H1 (cell line): Measurements from ENCODE around the gene OR2T5. TPM values are rescaled to one million over a fixed set of nuclear protein-coding genes. Genes with fewer than 3 reads are reported as not detected.
"Not testable (repeated sequence)": the region's sequence is repeated elsewhere in the genome, so short reads cannot be mapped to it uniquely, and the experiment has no call there.

Experiments
- CTCF ChIA-PET: fragments of 300-600 bp; sonication (Branson Sonifier 250); formaldehyde crosslinking; loops from one replicate; lab custom pipeline; 2021; ENCODE audit not compliant: partially characterized antibody; lab: Charles Lee
- POLR2A ChIA-PET: fragments of 300-600 bp; sonication (Branson Sonifier 250); formaldehyde crosslinking; loops from one replicate; lab custom pipeline; 2021; ENCODE audit warnings: inconsistent platforms; ENCODE audit not compliant: partially characterized antibody; lab: Charles Lee
- DNase-seq, 2 experiments: peaks; one replicate each; pipeline versions ENCODE4 v3.0.0 to v3.0.0-alpha.2; 2010 to 2022; ENCODE audit warnings: low spot score in 2 of 2, low read depth in 1 of 2, mixed read lengths in 1 of 2
- FAIRE-seq: peaks from 2 replicates; lab custom pipeline; 2011; peaks lifted over from hg19 to GRCh38; lab: Jason Lieb, UNC
- H2AFZ ChIP-seq: 2 replicates; pipeline ENCODE4 v1.8.1; 2012; ENCODE audit warnings: low read length, inconsistent platforms
- H2AK5ac ChIP-seq: 2 replicates; pipeline ENCODE4 v1.6.1; 2013; ENCODE audit warnings: low read depth, low read length
- H2BK120ac ChIP-seq: replicated peaks from 2 replicates; pipeline ENCODE3; 2013; ENCODE audit warnings: low read depth, low read length, inconsistent platforms
- H2BK12ac ChIP-seq: 2 replicates; pipeline ENCODE4 v1.6.1; 2013; ENCODE audit warnings: low read depth, low read length
- H2BK15ac ChIP-seq: 2 replicates; pipeline ENCODE4 v1.6.1; 2013; ENCODE audit warnings: low read length
- H2BK20ac ChIP-seq: 2 replicates; pipeline ENCODE4 v1.6.1; 2013; ENCODE audit warnings: low read length
- H2BK5ac ChIP-seq: 2 replicates; pipeline ENCODE4 v1.6.1; 2013; ENCODE audit warnings: low read depth, low read length
- H3K14ac ChIP-seq: 2 replicates; pipeline ENCODE4 v1.6.1; 2013; ENCODE audit warnings: inconsistent platforms; ENCODE audit not compliant: insufficient read length
- H3K18ac ChIP-seq: 2 replicates; pipeline ENCODE4 v1.6.1; 2013; ENCODE audit warnings: low read length; ENCODE audit errors: extremely low read depth
- H3K23ac ChIP-seq: 2 replicates; pipeline ENCODE4 v1.6.1; 2013; ENCODE audit warnings: inconsistent platforms; ENCODE audit not compliant: insufficient read length
- H3K23me2 ChIP-seq: 2 replicates; pipeline ENCODE4 v1.6.1; 2013; ENCODE audit warnings: low read depth, low read length
- H3K27ac ChIP-seq: 2 replicates; pipeline ENCODE4 v1.6.1; 2011; ENCODE audit warnings: low read depth, low read length, inconsistent platforms
- H3K27me3 ChIP-seq, 4 experiments: replicated peaks in 1 of 4; 1 replicate in 1 of 4; 2 replicates in 3 of 4; pipeline versions ENCODE4 v1.6.1 to v1.8.1; 2011 to 2013; ENCODE audit warnings: low read length in 3 of 4, mild to moderate bottlenecking in 3 of 4, inconsistent platforms in 2 of 4, mixed read lengths in 2 of 4, moderate library complexity in 1 of 4; ENCODE audit not compliant: control insufficient read depth in 3 of 4, insufficient read depth in 3 of 4; ENCODE audit errors: extremely low read depth in 1 of 4
- H3K36me3 ChIP-seq, 4 experiments: 2 replicates each; pipeline versions ENCODE4 v1.6.1 to v1.8.1; 2011 to 2013; ENCODE audit warnings: mild to moderate bottlenecking in 4 of 4, low read length in 3 of 4, moderate library complexity in 2 of 4, control low read depth in 1 of 4, inconsistent platforms in 1 of 4; ENCODE audit not compliant: insufficient read depth in 4 of 4, control insufficient read depth in 2 of 4
- H3K4ac ChIP-seq: replicated peaks from 2 replicates; pipeline ENCODE3; 2013; ENCODE audit warnings: low read length, low read depth, mixed read lengths, inconsistent platforms; ENCODE audit not compliant: insufficient read length
- H3K4me1 ChIP-seq, 4 experiments: replicated peaks in 1 of 4; 1 replicate in 1 of 4; 2 replicates in 3 of 4; pipeline versions ENCODE4 v1.6.1 to v1.8.1; 2011 to 2013; ENCODE audit warnings: low read length in 3 of 4, inconsistent platforms in 2 of 4, mixed read lengths in 1 of 4; ENCODE audit not compliant: insufficient read depth in 4 of 4, control insufficient read depth in 3 of 4
- H3K4me2 ChIP-seq, 2 experiments: 2 replicates each; pipeline versions ENCODE4 v1.6.1 to v1.8.1; 2011 to 2013; ENCODE audit warnings: low read depth in 2 of 2, low read length in 2 of 2, control low read depth in 1 of 2, inconsistent platforms in 1 of 2, mild to moderate bottlenecking in 1 of 2; ENCODE audit not compliant: insufficient read depth in 1 of 2
- H3K4me3 ChIP-seq, 4 experiments: fragments of 200-600, 300-600 bp in 1 of 4; sonication (generic), shearing (Covaris generic), sonication (Bioruptor Twin) in 1 of 4; 2 replicates each; pipeline versions ENCODE4 v1.5.1 to v1.8.1; 2011 to 2016; ENCODE audit warnings: low read length in 4 of 4, low read depth in 3 of 4, control low read depth in 2 of 4, inconsistent platforms in 2 of 4, mild to moderate bottlenecking in 2 of 4, mixed read lengths in 1 of 4, moderate library complexity in 1 of 4; ENCODE audit not compliant: insufficient read depth in 2 of 4; ENCODE audit errors: extremely low read depth in 1 of 4
- H3K56ac ChIP-seq: replicated peaks from 2 replicates; pipeline ENCODE3; 2013; ENCODE audit warnings: low read depth, mild to moderate bottlenecking, mixed read lengths, low read length, inconsistent platforms; ENCODE audit not compliant: insufficient read length
- H3K79me1 ChIP-seq: 2 replicates; pipeline ENCODE4 v1.6.1; 2013; ENCODE audit warnings: low read depth, low read length, control low read depth
- H3K79me2 ChIP-seq, 2 experiments: 2 replicates each; pipeline versions ENCODE4 v1.6.1 to v1.8.1; 2012 to 2013; ENCODE audit warnings: low read length in 2 of 2, mild to moderate bottlenecking in 2 of 2, inconsistent platforms in 1 of 2; ENCODE audit not compliant: insufficient read depth in 2 of 2, control insufficient read depth in 1 of 2
- H3K9ac ChIP-seq, 4 experiments: replicated peaks in 1 of 4; 1 replicate in 1 of 4; 2 replicates in 3 of 4; pipeline versions ENCODE4 v1.6.1 to v1.8.1; 2011 to 2013; ENCODE audit warnings: low read depth in 3 of 4, low read length in 3 of 4, control low read depth in 2 of 4, mild to moderate bottlenecking in 2 of 4, moderate library complexity in 2 of 4, inconsistent platforms in 1 of 4; ENCODE audit errors: extremely low read depth in 1 of 4
- H3K9me3 ChIP-seq, 2 experiments: 2 replicates each; pipeline versions ENCODE4 v1.6.1 to v1.8.1; 2012 to 2013; ENCODE audit warnings: mild to moderate bottlenecking in 2 of 2, moderate library complexity in 2 of 2, control low read depth in 1 of 2, inconsistent platforms in 1 of 2, low read depth in 1 of 2, low read length in 1 of 2, mixed read lengths in 1 of 2; ENCODE audit not compliant: insufficient read depth in 2 of 2
- H4K20me1 ChIP-seq, 2 experiments: replicated peaks in 1 of 2; 2 replicates each; pipeline versions ENCODE3 to v1.8.1; 2011 to 2013; ENCODE audit warnings: inconsistent platforms in 2 of 2, low read length in 2 of 2, mild to moderate bottlenecking in 1 of 2; ENCODE audit not compliant: insufficient read depth in 2 of 2, control insufficient read depth in 1 of 2
- H4K5ac ChIP-seq: 2 replicates; pipeline ENCODE4 v1.6.1; 2013; ENCODE audit warnings: low read length, low read depth, mixed read lengths, inconsistent platforms; ENCODE audit not compliant: insufficient read length
- H4K8ac ChIP-seq: 2 replicates; pipeline ENCODE4 v1.8.0; 2013; ENCODE audit warnings: mild to moderate bottlenecking, moderate library complexity, low read length, inconsistent platforms; ENCODE audit not compliant: insufficient read depth; ENCODE audit errors: extremely low read depth
- H4K91ac ChIP-seq: replicated peaks from 2 replicates; pipeline ENCODE3; 2013; ENCODE audit warnings: low read length, mixed read lengths, inconsistent platforms; ENCODE audit not compliant: insufficient read length
- WGBS, 2 experiments: shearing (Covaris generic) in 1 of 2; methylation state at CpG; one replicate each; pipeline versions ENCODE4 v1.1.6 to v1.1.7; 2013 to 2015; ENCODE audit warnings: low lambda C conversion rate in 2 of 2, mixed read lengths in 2 of 2, inconsistent platforms in 1 of 2, low coverage in 1 of 2, missing lambda C conversion rate in 1 of 2; ENCODE audit not compliant: insufficient replicate concordance in 2 of 2, insufficient coverage in 1 of 2, insufficient read length in 1 of 2; ENCODE audit errors: extremely low coverage in 1 of 2, missing lambda C conversion rate in 1 of 2; 5-methylcytosine and 5-hydroxymethylcytosine counted together
- polyA plus RNA-seq, 7 experiments: library from polyadenylated mRNA; depleted of rRNA in 3 of 7; stranded (reverse) in 5 of 7; unstranded in 2 of 7; fragments of >200 nt in 5 of 7; fragments of 200-250 nt in 2 of 7; gene quantifications; 1 replicate in 5 of 7; 2 replicates in 1 of 7; 4 replicates in 1 of 7; pipeline versions ENCODE4 v1.2.1 to v1.2.3, GENCODE V29; 2011 to 2013; ENCODE audit warnings: missing spikeins in 2 of 7, mixed read lengths in 2 of 7
- total RNA-seq: library from RNA; stranded (reverse); fragmentation: NEBNext Ultra II Directional; extraction: Animal tissue kit (Norgen Biotek cat#: 25700); gene quantifications from 2 replicates; pipeline ENCODE4 v1.2.1, GENCODE V29; 2021

OR2T5 gene
- total and polyA plus RNA-seq, 2 of the 8 experiments (the other 6 are each of a cell fraction or from before 2014, with no cell fraction given): not detected

GRCh38 chr1:248442500-248443277, 45.7 kb upstream of the OR2T5 start:
- H3K79me2 ChIP-seq, H3K4me2 ChIP-seq, H3K79me1 ChIP-seq, H2BK120ac ChIP-seq, H3K14ac ChIP-seq, H2AK5ac ChIP-seq, H4K20me1 ChIP-seq, H2BK12ac ChIP-seq, DNase-seq, H3K4ac ChIP-seq, H2BK5ac ChIP-seq, H3K27ac ChIP-seq, H3K27me3 ChIP-seq, H3K56ac ChIP-seq, H4K91ac ChIP-seq, H2BK15ac ChIP-seq, H3K9ac ChIP-seq, H4K5ac ChIP-seq, H3K36me3 ChIP-seq, H3K4me1 ChIP-seq, H3K4me3 ChIP-seq, H2AFZ ChIP-seq, FAIRE-seq, H3K18ac ChIP-seq, H3K23ac ChIP-seq, H4K8ac ChIP-seq, CTCF ChIA-PET, POLR2A ChIA-PET, H2BK20ac ChIP-seq, H3K23me2 ChIP-seq: not testable (repeated sequence)
- WGBS, 2 experiments: 50% methylated on average over 1 of the region's 2 CpGs; no CpG with 5 or more reads in 1 of the 2 experiments
- peaks cover 22 to 32% of the 10 kb centered on the region in 2 experiments for H3K9me3 ChIP-seq

GRCh38 chr1:248444603-248445002, 43.8 kb upstream of the OR2T5 start:
- H4K5ac ChIP-seq, H3K36me3 ChIP-seq, H2BK5ac ChIP-seq, H3K27me3 ChIP-seq, H3K79me2 ChIP-seq, H3K9ac ChIP-seq, H2BK120ac ChIP-seq, H3K23ac ChIP-seq, H3K4me2 ChIP-seq, H3K27ac ChIP-seq, H2BK15ac ChIP-seq, FAIRE-seq, CTCF ChIA-PET, H3K79me1 ChIP-seq, H4K20me1 ChIP-seq, H3K56ac ChIP-seq, H3K18ac ChIP-seq, DNase-seq, H3K4me3 ChIP-seq, H2AK5ac ChIP-seq, H3K4ac ChIP-seq, H2BK12ac ChIP-seq, H3K14ac ChIP-seq, H3K23me2 ChIP-seq, H4K8ac ChIP-seq, POLR2A ChIA-PET, H4K91ac ChIP-seq, H2BK20ac ChIP-seq, H3K4me1 ChIP-seq, H2AFZ ChIP-seq: not testable (repeated sequence)
- peaks cover 18 to 26% of the 10 kb centered on the region in 2 experiments for H3K9me3 ChIP-seq
- 88% methylated on average over 4 of the region's 4 CpGs; no CpG with 5 or more reads in 1 of the 2 experiments for WGBS, 2 experiments
